CD4-positive, alpha-beta T cell treated with Interferon gamma for 1 hour (primary cell): ENCODE data around the gene ABHD6.
"Not testable (repeated sequence)": the region's sequence is repeated elsewhere in the genome, so short reads cannot be mapped to it uniquely, and the experiment has no call there.

ENCODE experiments used
- DNase-seq: peaks from one replicate; pipeline ENCODE4 v3.0.0-alpha.2; 2020

The ABHD6 gene

DNA sequence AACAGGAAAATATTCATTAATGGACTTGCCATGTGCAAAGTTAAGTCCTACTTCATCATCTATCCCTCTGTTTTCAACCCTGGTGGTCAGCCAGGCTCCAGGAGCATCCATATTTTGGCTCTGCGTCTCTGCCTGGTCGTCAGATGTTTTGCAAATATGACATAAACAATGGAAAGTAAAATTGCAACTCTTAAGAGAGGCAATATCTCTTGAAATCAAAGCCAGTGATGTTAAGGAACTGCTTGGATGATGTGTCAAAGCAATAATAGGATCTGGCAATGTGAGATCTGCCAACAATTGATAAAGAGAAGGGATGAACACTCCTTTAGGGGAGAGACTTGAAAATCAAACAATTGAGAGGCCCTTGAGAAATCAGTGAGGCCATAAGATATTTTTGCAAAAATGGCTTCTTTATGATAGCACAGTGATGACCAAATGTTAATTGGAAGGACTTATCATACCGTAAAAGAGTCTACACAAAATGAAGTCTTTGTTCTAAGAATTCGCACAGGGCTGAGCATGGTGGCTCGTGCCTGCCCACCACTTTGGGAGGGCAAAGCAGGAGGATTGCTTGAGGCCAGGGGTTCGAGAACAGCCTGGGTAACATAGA is 6.5 kb downstream of the ABHD6 start:
- no peak for DNase-seq

DNA sequence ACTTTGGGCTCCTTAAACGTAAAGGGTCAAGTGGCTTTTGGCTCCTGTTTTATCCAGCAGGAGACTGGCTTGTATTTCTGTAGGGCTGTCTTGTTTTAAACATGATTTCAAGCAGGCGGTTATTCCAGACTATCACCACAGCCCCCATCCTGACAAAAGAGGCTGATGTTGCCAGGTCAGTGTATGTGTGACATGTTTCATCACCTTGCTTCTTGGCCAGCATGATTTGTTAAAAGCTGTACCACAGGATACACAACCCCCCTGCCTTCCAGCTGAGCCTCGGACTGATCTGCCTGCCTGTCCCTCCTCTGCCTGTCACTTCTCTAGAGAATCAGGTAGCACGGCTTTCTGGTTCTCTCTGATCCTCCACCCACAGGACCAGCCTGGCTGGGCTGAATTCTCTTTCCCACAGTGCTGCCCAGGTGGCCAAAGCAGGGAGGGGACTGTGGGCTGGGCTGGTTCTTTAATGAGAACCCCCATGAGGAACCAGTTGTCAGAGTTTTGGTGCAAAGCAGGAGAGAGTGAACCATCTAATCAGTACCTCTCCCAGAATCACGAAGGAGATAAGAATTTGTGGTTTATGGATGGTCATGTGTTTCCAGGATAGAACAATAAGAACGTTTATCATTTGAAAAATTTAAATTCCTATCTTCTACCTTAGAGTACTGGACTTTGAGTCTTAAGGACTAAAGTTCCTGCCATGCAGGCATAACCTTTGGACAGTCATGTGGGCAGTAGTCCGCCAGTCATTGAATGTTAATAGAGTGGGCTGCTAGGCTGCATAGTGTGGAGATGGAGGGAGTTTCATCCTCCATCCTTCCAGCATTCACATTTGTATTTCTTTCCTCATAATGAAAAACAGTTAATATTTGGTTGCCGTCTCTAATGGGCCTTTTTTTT is 8.8 kb downstream of the ABHD6 start:
- DNase-seq: no peak

DNA sequence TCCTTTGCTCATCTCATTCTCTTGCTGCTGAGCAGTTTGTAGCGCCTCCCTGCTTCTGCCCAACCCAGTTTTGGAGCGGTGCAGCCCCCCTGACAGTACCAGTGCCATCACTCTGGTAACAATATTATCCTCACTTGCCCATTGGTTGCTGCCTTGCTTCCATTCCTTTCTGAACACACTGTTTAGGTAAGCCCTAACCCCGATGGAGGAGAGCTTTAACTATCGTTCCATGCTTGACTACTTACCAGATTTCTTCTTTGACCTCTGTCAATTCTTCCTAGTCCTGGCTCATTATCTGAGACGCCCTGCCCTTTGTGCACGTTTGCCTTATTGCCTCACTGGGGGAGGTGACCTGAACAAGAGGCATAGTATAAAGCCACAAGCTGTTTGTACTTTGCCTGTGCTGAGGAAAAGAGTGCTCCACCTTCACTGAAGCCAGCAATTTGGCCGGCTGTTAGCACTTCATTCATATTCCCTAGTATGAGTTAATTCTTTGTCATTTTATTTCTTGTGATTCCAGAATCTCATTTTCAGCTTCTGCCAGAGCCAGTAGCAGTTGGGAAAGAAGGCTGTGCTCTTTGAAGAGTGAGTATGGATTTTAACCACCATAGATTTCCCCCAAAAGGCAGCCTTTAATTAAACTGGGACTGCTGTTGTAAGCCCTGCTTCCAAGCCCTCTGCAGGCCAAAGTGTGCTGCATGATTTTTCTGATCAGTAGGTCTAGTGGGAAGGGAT is 11.9 kb downstream of the ABHD6 start:
- no peak for DNase-seq

DNA sequence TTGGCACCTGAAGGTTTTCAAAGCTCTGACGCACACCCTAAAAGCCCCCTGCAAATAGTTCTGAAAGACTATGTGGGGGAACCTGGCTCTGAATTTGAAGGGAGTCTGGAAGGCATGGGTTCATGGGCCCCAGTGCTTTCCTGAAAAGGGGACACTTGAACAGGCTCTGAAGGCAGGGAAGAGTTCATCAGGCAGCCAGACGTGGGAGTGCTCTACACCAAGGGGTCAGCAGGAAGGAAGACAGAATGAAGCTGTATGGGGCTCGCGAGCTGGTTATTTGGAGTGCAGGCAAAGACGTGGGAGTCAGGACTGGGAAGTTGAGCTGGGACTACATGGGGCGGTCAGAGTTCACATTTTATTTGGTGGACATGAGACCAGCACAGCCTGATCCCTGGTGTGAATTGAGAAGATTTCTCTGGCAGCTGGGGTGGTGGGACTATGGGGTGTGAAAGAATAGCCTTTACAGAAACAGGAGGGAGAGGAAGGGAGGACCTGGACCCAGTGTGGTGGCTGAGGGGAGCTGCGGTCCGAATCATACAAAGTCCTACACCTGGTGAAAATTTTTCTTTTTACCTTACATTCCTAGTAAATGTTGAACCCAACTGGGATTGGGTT is 12.6 kb downstream of the ABHD6 start:
- DNase-seq: no peak

DNA sequence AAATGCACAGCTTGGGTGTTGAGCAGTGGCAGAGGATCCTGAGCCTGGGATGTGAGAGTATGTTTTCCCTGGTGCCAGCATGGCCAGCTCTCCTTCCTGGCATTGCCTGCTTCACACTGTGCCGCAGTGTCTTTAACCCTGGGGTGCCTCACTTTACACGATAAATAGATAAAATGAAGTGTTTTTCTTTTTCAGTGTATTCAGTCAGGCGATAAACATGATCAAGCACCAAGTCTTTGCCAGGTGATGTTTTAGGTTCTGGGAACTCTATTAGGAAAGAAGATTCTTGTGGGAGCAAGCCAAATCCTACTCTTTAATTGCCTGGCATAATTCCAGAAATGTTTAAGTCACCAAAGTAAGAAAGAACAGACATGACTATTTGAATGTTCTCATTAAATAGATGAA is 14.0 kb downstream of the ABHD6 start:
- DNase-seq: no peak

DNA sequence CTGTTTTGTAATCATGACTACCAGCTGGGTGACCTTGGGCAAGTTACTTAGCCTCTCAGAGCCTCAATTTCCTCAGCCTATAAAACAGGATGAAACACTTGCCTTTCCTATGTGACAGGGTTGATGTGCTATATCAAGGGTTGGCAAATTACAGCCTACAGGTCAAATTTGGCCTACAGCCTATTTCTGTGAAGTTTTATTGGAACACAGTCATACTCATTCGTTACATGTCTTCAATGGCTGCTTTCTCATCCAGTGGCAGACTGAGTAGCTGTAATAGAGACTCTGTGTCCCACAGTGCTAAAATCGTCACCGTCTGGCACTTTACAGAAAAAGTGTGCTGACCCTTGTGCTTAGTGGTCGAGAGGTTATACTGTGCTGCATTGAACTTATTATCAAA is 16.6 kb downstream of the ABHD6 start:
- no peak for DNase-seq

DNA sequence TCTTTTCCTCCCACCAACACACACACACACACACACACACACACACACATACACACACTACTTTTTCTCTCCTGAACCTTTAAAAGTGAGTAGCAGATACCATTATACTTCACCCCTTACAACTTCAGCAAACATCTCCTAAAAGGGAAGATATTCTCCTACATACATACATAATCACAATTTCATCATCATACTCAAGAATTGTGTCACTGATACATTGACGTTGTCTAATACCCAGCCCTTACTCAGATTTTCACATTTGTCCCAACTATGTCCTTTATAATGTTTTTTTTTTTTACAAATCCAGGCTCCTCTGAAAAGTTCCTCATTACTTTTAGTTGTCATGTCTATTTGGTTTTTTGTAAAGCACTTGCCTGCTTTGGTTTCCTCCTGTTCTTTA is 18.5 kb downstream of the ABHD6 start:
- DNase-seq: no peak

DNA sequence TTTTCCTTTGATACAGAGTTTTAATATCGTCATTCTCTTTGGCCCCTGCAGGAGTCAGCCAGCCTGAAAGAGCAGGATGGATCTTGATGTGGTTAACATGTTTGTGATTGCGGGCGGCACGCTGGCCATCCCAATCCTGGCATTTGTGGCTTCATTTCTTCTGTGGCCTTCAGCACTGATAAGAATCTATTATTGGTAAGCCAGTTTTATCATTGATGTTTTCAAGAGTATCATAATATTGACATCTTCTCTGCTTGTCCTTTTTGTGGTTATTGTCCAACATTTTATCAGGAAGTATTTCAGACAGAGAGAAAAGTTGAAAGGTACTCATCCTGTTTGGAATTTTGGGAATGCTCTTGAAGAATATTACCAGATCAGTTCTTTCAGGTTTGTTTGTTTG is 18.9 kb downstream of the ABHD6 start:
- no peak for DNase-seq

DNA sequence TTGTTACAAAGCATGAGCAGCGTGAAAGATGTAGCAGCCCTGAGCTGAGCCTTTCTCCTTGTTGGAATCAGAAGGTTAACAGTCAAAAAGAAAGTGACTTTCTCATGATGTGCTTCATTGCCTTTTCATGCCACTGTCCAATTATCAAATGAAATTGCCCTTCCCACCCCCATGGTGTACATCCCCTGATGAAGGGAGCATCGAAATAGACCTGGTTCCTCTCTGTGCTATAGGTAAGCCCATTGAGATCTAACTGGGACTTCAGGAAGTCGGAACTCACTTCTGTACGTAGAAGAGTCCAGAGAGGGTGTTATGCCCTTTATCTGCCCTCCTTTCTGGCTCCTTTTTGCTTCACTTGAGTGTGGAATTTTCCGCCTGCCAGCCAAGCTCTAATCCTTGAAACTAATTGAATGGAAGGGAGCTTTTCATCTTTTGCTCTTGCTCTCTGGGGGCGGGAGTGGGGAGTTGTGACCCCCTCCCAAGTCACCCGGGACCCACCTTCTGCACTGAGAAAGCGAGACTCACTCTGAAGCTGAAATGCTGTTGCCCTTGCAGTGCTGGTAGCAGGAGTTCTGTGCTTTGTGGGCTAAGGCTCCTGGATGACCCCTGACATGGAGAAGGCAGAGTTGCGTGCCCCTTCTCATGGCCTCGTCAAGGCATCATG is 20.9 kb downstream of the ABHD6 start:
- no peak for DNase-seq

DNA sequence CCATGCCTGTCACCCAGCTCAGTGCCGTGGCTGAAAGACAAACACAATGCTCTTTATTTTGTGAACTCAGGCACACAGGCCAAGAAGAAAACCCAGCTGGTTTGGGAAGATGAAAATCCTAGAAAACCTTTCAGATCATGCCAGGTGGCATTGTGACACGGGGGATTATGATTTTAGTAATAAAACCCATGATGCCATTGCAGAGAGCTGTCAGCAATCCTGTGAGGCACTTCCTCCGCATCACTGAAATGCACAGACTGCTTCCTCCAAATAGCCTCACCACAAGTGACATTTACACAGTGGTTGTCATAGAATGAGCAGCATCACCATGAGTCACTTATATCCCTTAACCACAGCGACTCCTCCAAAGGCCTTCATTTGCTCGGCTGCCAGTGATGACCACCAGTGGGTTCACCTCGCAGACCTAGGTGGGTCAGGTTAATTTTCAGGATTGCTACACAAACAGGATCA is 22.7 kb downstream of the ABHD6 start:
- no peak for DNase-seq

DNA sequence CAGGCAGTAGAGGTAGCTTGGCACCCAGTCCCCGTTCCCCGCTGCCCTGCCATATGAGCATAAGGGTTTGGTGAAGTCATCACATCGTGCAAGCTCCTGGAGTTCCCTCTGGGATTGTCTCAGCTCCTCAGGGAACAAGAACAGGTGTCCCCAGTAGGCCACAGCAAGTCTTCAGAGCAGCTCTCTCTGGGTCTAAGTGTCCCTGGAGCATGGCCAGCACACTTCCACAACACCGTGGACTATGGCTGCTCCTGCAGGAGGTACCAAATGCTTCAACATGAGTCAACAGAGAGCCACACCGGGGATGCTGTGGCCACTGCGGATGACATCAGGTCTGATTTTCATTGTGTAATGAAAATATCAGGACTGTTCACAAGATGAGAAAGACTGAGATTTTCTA is 23.1 kb downstream of the ABHD6 start:
- no peak for DNase-seq

DNA sequence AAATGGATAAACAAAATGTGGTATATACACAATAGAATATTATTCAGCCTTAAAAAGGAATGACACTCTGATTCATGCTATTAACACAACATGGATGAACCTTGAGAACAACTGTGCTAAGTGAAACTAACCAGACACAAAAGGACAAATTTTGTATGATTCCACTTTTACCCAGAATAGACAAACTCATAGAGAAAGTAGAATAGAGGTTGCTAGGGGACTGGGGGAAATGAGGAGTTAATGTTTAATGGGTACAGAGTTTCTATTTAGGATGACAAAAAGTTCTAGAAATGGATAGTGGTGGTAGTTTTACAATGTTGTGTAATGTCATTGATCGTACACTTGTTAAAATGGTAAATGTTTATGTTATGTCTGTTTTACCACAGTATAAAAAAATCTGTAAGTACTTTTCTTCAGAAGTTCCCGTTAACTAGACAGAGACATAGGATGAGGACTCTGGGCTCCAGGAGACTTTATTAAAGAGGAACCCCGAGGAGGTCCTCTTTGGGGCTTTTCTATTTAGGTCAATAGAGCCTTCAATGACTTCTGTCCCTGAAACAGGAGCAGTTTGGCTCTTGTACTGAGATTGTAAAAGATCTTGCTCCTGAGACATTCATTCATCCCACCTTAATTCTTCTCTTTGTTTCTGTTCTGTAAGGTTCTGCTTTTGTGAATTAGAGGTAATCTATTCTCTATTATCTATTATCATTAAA is 24.5 kb downstream of the ABHD6 start:
- no peak for DNase-seq

DNA sequence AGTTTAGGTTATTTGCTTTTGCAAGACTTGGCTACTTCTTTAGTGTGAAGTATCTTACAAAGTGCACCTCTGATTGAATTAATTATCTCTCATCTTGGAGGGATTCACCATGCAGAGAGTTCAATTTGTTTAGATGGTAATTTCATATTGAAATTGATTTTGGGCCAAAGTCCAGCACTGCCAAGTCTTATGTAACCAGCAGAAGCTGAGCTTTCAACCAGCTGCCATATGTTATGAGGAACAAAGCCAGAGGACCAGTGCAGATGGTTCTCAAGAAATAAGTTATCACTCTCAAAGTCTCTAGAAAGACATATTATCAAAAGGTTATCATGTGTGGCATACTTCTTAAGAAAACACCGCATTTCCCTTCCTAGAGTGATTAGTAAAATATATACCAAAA is 29.0 kb downstream of the ABHD6 start:
- DNase-seq: no peak

DNA sequence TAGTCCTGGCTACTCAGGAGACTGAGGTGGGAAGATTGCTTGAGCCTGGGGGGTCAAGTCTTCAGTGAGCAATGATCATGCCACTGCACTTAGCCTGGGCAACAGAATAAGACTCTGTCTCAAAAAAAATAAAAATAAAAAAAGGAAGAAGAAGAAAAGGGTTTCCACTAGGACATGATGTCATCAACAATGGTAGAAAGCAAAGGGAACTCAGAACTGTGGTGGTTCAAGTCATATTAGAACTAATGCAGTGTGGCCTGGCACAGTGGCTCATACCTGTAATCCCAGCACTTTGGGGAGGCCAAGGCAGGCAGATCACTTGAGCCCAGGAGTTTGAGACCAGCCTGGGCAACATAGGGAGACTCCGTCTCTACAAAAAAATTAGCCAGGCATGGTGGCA is 30.0 kb downstream of the ABHD6 start:
- not testable (repeated sequence) for DNase-seq

DNA sequence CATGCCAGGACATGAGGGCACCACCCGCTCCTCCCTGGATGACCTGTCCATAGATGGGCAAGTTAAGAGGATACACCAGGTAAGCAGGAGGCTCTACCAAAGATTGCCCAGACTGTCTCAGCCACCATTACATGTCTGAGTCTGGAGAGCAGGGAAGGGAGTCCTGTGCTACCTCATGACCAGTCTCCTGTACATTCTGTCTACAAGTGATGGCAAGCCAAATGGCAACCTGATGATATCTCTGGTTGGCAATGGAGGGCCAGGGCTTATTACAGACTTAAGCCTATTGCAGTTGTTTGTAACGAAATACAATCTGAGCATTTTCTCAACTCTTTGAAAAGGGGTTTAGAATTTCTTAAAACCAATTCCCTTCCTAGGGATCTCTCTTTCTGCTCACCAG is 31.8 kb downstream of the ABHD6 start:
- DNase-seq: no peak

DNA sequence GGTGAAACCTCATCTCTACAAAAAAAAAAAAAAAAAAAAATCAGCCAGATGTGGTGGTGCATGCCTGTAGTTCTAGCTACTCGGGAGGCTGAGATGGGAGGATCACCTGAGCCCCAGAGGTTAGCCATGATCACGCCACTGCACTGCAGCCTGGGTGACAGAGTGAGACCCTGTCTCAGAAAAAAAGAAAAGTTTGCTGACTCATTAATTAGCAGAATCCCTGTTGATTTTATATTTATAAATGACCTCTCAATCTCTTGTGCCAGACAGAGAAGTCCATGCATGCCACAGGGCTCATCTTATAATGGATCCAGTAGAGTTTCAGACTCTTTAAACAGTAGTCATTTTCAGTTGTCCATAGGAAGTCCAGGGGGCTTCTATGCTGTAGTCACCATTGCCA is 32.9 kb downstream of the ABHD6 start:
- no peak for DNase-seq

DNA sequence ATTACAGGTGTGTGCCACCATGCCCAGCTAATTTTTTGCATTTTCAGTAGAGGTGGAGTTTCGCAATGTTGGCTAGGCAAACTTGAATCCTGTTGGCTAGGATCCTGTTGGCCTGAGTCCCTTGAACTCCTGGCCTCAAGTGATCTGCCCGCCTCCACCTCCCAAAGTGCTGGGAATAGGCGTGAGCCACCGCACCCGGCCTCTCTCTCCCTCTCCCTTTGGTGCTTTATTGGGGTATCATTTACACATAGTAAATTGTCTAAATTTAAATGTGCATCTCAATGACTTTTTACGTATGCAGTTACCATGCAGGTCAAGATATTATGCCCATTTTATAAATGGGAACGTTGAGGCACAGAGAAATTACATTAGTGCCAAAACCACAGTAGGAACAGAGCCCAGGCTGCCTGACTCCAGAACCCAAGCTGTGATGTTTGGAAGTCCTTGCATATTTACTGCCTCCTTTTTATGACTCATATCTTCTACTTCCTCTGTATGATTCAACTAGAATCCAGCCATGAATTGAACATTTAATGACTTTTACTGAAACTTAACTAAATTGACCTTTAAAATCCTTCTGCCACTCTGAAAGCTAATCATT is 34.4 kb downstream of the ABHD6 start:
- no peak for DNase-seq

DNA sequence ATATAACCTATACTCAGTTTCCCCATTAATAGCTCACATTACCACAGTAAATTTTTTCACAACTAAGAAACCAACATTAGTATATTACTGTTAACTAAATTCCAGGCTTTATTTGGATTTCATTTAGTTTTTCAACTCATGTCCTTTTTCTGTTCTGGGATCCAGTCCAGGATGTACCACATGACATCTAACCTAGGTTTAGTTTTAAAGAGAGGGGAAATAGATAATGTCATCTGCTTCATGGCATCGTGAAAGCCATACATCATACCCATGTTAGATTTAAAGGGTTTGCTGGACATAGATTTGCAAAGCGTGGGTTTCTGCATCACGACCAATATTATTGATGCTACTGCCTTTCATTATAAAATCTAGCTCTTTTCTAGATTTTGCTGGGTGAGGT is 35.3 kb downstream of the ABHD6 start:
- DNase-seq: no peak

DNA sequence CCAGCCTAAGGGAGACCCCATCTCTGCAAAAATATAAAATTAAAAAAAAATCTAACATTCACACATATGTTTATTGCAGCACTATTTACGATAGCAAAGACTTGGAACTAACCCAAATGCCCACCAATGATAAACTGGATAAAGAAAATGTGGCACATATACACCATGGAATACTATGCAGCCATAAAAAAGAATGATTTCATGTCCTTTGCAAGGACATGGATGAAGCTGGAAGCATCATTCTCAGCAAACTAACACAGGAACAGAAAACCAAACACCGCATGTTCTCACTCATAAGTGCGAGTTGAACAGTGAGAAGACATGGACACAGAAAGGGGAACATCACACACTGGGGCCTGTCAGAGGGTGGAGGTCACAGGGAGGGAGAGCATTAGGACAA is 35.8 kb downstream of the ABHD6 start:
- not testable (repeated sequence) for DNase-seq

DNA sequence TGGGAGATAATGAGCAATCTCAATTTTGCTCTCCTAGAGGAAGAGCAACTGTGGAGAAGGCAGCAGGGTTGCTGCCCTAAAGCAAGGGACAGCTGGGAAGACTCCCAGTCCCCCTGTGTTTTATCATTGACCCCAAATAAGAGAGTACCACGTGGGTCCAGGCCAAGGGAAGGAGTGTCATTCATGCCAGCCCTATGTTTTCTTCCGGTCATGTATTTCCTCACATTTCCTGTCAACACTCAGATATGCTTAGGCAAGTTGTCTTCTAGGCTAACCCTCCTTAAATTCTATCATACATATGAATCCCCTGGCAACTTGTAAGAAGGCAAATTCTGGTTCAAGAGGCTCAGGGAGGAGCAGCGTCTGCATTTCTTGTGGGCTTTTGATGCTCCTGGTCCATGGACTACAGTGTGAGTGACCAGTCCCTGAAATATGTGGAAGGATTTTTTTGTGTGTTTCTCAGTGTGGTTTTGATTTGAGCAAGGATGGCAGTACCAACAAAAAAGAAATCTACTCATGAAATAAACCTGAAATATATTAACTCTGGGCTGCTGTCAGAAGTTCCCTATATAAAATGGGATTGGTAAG is 36.5 kb downstream of the ABHD6 start:
- DNase-seq: no peak

DNA sequence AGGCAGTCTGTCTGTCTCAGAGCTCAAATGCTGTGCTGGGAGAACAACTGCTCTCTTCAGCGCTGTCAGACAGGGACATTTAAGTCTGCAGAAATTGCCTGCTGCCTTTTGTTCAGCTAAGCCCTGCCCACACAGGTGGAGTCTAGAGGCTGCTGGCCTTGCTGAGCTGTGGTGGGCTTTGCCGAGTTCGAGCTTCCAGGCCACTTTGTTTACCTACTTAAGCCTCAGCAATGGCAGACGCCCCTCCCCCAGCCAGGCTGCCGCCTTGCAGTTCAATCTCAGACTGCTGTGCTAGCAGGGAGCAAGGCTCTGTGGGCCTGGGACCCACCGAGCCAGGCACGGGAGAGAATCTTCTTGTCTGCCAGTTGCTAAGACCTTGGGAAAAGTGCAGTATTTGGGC is 43.5 kb downstream of the ABHD6 start:
- no peak for DNase-seq
